Fibroblast of lung (primary cell): Measurements from ENCODE around the gene GRIA1.

Experiments
- CTCF ChIP-seq, 2 donors: IDR thresholded peaks in 1 of 2; conservative IDR thresholded peaks in 1 of 2; 1 replicate in 1 of 2; 2 replicates in 1 of 2; pipeline ENCODE4 v1.5.1; 2011 to 2012; ENCODE audit warnings: low read length in 2 of 2, control low read depth in 1 of 2, inconsistent platforms in 1 of 2, low read depth in 1 of 2, mild to moderate bottlenecking in 1 of 2
- EZH2 ChIP-seq: IDR thresholded peaks from 2 replicates; pipeline ENCODE4 v1.5.1; 2012; ENCODE audit warnings: low read length, control low read depth, mild to moderate bottlenecking; ENCODE audit errors: missing control alignments

GRCh38 chr5:153745778-153746395 lies 255.4 kb downstream of the GRIA1 start:
- TF ChIP-seq CTCF (conservative IDR thresholded peaks at IDR 0.05 in 1 of 2, IDR thresholded peaks at IDR 0.05 in 1 of 2; ENCODE audit: low read depth in 1 of 2, low read length in 2 of 2) = no peak
- no peak for TF ChIP-seq EZH2
